ENCODE results near the gene FBXO41. TPM values are rescaled to one million over a fixed set of nuclear protein-coding genes. Genes with fewer than 3 reads are reported as not detected.

The FBXO41 gene
- total RNA-seq, 1 experiment from 2014 or later, result 34.9 TPM

GRCh38 chr2:73232403-73233153 is 51.7 kb downstream of the FBXO41 start (continued):
- no peak for TF ChIP-seq CTCF (IDR thresholded peaks at IDR 0.05 in 2 of 3, conservative IDR thresholded peaks at IDR 0.05 in 1 of 3; ENCODE audit: borderline replicate concordance in 1 of 3, insufficient read depth in 1 of 3, low read depth in 2 of 3, low read length in 2 of 3)
- no peak for TF ChIP-seq SP1 (IDR thresholded peaks at IDR 0.05; ENCODE audit: low read depth)
- no peak for TF ChIP-seq ZFX (IDR thresholded peaks at IDR 0.05)
- no peak for TF ChIP-seq CEBPB (IDR thresholded peaks at IDR 0.05; ENCODE audit: low read depth)

GRCh38 chr2:73228631-73229030 is 55.6 kb downstream of the FBXO41 start:
- H3K4me1 ChIP-seq (ENCODE audit: control insufficient read depth in 1 of 2, insufficient read depth in 2 of 2, low read length in 2 of 2), result peaks cover 5 to 11% of the 10 kb centered on the region in 2 experiments; a peak in 3 of 4 replicates
- POLR2A ChIA-PET, result no interaction called here
- H3K27me3 ChIP-seq (ENCODE audit: insufficient read depth, low read length), result no peaks in the 10 kb centered on the region
- no peaks in the 10 kb centered on the region for H3K9me3 ChIP-seq (ENCODE audit: control insufficient read depth in 1 of 2, insufficient read depth in 1 of 2, low read depth in 1 of 2, low read length in 2 of 2)
- no peak for DNase-seq (ENCODE audit: low read depth, low spot score)
- no peak for ATAC-seq
- no peak overlapping the region for H2AFZ ChIP-seq (ENCODE audit: low read depth, low read length, poor library complexity, severe bottlenecking)
- intact Hi-C loops (cut with micrococcal nuclease), result no loop called here
- no peaks in the 10 kb centered on the region for H4K20me1 ChIP-seq (ENCODE audit: insufficient read depth)
- no peak overlapping the region for H3K4me2 ChIP-seq (ENCODE audit: low read length)
- CTCF ChIA-PET, result no interaction called here
- BruUV-seq (replicated peaks), result no TSS peak
- RAD21 ChIA-PET (ENCODE audit: low non-redundant PET in 1 of 2, low total read pairs in 2 of 2, uncharacterized antibody in 2 of 2, unreplicated experiment in 2 of 2), result no interaction called here
- H3K9ac ChIP-seq (ENCODE audit: low read length), result no peak overlapping the region
- no peaks in the 10 kb centered on the region for H3K9me2 ChIP-seq (ENCODE audit: insufficient read depth)
- H3K27ac ChIP-seq (ENCODE audit: low read depth, low read length), result no peak overlapping the region
- TF ChIP-seq EZH2 (IDR thresholded peaks at IDR 0.05) (no peak), CEBPB (IDR thresholded peaks at IDR 0.05; ENCODE audit: low read depth) (no peak), ZNF274 (IDR thresholded peaks at IDR 0.05; ENCODE audit: low read depth, low read length) (no peak), EZH2phosphoT487 (IDR thresholded peaks at IDR 0.05; ENCODE audit: borderline replicate concordance) (no peak), TCF7L2 (IDR thresholded peaks at IDR 0.05; ENCODE audit: borderline replicate concordance, extremely low read depth, insufficient read depth, insufficient read length) (no peak), SP1 (IDR thresholded peaks at IDR 0.05; ENCODE audit: low read depth) (no peak), ELF1 (IDR thresholded peaks at IDR 0.05; ENCODE audit: borderline replicate concordance, low read depth) (no peak), ATF3 (IDR thresholded peaks at IDR 0.05) (no peak), ZBTB33 (IDR thresholded peaks at IDR 0.05; ENCODE audit: extremely low read depth, insufficient replicate concordance, low read length) (no peak), JUND (IDR thresholded peaks at IDR 0.05) (no peak)
- H3K36me3 ChIP-seq (ENCODE audit: control insufficient read depth in 1 of 2, insufficient read depth in 2 of 2, low read length in 2 of 2), result peaks cover 0 to 7% of the 10 kb centered on the region in 2 experiments; a peak in 1 of 4 replicates
- H3K4me3 ChIP-seq (replicated peaks in 1 of 2; ENCODE audit: low read depth in 1 of 2, low read length in 2 of 2), result no peak overlapping the region
- no peaks in the 10 kb centered on the region for H3K79me2 ChIP-seq (ENCODE audit: insufficient read depth, low read length)
